GM21381 (cell line): Measurements from ENCODE around the gene GRIP2.
"Not testable (repeated sequence)": the region's sequence is repeated elsewhere in the genome, so short reads cannot be mapped to it uniquely, and the experiment has no call there.

ENCODE experiments used
- ATAC-seq: cut with Tn5 transposase; IDR thresholded peaks from one replicate; pipeline ENCODE4 v1.9.1; 2021; ENCODE audit warnings: mild to moderate bottlenecking, moderate library complexity; ENCODE audit not compliant: unreplicated experiment

Gene GRIP2

DNA sequence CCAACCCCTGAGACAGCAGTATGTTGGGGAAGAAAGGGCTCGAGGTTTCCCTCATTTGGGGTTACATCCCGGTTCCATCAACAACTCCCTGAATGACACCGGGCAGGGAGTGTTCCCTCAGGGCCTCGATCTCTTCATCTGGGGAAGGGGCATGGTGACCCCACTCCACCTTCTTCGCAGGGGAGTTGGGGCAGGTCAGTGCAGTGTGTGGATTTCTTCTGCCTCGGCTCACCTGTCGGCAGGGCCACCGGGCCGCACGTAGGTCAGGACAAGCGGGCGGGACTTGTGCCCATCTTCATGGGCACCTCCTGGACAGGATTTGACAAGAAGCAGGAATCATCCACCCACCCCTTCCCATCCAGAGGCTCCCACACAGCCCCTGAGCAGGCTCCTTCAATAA, 17.4 kb downstream of the GRIP2 start:
- ATAC-seq = no peak

DNA sequence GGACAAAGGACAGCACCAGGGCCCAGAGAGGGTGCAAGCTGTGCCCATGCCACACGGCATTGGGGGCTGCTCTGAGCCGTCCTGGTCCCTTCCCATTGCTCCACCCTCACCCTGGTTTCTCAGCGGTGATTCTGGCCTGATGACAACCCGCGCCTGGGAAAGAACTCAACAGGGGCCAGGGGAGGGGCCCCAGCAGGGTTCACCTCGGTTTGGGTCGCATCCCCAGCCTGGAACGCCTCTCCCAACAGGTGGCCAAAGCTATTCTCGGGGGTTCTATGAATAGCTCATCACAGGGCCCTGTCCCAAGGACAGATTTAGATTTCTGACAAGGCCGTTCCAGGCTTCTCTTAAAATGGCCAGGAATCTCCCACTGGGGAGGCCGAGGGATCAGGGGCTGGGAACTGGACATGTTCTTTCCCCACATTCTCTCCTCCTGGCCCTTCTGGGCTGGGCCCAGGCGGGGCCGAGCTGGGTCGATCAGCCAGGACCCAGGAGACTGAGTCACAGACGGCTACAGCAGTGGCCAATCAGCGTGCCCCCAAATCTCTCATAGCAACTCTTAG, 17.9 kb downstream of the GRIP2 start:
- no peak for ATAC-seq

DNA sequence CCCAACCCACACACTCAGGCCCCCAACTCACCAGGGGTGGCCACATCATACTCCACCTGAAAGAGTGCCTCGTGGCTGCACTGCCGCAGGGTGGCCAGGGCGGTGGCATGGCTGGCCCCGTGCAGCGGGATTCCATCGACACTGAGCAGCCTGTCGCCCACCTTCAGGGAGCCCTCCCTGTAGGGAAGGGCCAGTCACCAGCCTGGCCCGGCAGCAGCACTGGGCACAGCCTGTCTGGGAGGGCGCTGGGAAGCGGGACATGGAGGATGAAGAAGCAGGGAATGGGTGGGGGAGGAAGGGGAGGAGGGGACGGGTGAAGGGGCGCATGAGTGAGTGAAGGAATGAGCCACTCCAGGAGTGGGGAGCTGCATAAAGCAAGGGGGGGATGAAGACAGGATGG, 18.5 kb downstream of the GRIP2 start:
- ATAC-seq = no peak

DNA sequence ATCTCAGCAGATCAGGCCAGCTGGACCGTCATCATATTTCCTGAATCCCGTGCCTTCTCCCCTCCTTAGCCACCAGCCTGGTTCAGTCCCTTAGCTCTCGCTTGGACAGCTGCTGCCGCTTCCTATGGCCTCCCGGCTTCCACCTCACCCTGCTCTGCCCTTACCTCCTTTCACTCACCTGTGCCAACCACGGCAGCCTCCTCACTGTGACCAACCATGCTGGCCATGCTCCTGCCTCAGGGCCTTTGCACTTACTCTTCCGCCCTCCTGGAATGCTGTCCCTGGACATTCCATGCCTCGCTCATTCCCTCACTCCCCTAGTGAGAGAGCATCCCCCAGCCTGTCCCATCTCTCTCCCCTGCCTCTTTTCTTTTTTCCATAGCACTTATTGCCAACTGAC, 19.2 kb downstream of the GRIP2 start:
- no peak for ATAC-seq

DNA sequence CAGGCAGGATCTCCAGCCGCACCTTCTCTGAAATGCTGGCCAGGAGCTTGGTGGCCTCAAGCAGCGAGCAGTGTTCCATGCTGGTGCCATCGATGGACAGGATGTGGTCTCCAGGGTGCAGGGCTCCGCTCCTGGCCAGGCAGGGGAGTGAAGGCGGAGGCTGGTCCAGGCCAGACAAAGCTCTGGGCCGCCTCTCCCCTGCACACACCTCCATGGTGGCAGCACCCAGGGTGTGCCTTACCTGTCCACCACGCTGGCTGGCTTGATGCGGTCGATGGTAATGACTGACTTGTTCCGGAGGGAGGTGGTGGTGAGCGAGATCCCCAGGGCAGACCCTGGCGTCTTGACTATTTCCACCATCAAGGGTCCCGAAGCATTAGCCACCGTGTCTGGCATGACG, 20.0 kb downstream of the GRIP2 start:
- no peak for ATAC-seq

DNA sequence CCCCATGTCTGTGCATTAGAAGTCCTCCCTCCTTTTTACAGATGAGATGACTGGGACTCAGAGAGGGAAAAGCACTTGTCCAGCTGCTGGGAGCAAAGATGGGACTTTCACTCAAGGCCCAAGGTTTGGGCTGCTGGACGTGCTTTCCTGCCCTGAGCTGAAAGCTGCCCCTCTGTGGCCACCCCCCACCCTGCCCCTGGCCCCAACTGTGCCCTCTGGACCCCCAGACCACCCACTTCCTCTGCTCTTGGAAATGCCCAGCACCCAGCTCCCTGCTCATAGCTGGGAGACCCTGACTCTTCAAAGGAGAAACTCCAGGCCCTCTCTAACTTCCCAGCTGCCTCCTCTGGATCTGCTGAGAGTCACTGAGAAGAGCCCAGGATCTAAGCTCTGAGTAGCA, 20.7 kb downstream of the GRIP2 start:
- no peak for ATAC-seq

DNA sequence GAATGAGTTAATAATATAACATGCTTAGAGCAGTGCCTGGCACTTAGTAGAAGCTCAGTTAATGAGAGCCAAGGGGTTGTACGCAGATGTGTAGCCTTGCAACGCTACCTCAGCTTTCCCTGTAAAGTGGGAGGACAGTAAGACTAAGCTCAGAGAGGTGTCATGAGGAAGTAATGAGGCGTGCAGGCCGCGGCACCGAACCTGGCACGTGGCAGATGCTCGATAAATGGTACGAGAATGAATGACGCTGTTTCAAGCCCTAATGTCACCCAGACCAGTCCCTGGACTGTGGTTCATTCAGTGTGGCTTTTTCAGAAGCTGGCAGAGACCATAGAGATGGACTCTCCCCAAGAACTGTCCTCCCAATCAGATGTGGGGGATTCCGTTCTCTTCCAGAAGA, 21.2 kb downstream of the GRIP2 start:
- no peak for ATAC-seq

DNA sequence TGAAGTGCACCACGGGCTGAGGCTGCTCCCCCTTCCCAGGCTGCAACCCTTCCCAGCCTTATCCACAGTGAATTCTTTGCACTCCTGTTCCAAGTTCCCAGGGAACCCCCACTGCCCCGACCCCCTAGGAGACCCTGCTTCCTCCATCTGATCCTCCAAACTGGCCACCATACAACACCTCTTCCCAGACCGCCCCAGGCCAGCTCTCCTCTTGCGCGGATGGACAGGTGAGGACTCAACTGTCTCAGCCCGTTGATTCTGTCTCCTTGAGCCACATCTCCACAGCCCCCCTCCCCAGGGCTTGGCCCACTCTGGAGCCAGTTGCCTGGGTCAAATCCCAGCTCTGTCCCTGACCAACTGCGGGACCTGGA, 21.7 kb downstream of the GRIP2 start:
- ATAC-seq = no peak

DNA sequence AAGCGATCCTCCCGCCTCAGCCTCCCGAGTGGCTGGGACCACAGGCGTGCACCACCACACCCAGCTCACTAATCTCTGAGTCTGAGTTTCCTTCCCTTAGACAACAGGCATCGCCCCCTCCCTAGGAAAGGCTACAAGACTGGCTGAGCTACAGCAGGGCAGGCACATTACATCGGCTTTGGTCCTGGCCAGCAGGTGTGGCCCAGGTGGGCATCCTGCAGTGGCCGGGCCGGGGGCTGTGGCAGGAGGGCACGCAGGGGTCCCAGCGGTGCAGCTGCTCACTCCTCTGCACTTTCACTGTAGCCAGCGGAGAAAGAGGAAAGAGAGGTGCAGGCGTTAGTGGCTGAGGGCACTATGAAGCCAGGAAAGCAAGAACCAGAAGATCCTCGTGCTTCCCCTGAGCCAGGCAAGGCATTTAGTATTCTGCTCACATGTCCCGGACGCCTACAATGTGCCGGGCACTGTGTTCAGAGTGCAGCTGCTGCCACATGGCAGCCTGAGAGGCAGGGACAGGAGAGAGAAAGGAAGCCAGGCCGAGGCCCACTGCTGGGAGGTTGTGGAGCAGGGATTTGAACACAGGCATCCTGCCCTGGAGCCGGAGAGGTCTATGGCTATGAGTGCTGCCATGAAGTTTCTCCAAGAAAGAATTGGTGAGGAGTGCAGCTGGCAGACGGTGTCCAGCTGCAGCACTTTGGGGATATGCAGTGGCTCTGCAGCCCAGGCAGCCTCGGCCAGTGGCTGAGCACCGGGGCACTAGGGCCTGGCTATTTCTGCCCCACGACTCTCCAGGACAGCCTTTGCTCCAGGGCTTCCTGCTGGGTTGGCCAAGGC, 22.3 kb downstream of the GRIP2 start:
- no peak for ATAC-seq

DNA sequence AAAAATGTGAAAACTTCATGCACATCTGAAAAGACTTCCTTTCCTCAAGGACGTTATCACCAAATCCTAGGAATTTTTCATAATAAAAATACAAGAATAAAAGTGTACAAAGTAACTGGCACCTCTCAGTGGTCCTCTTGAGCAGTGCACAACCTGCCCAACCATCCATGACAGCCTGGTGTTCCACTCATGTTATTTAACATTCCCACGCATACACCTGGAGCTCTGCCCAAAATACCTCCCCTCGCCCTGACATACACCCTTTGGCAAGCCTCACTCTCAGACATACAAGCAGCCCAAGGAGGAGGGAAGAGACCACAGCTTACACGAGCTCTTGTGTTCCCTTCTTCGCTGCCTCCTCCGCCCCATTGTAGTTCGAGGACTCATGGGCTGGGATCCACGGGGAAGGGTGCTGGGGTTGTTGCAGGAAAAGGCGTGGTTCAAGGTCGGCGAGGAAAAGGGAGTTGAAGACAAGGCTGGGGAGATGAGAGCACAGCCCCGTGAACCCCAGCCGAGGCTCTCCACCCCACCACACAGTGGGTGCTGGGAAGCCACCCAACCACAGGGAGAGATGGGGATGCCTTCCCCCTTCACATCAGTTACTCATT, 23.3 kb downstream of the GRIP2 start:
- ATAC-seq = no peak

DNA sequence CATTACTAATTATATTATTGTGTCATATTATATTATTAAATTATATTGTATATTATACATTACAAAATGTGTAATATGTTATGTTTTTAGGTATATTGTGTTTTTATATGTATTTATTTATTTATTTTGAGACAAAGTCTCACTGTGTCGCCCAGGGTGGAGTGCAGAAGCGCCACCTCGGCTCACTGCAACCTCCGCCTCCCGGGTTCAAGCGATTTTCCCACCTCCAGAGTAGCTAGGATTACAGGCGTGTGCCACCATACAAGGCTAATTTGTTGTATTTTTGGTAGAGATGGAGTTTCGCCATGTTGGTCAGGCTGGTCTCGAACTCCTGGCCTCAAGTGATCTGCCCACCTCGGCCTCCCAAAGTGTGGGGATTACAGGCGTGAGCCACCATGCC, 24.6 kb downstream of the GRIP2 start:
- ATAC-seq = not testable (repeated sequence)

DNA sequence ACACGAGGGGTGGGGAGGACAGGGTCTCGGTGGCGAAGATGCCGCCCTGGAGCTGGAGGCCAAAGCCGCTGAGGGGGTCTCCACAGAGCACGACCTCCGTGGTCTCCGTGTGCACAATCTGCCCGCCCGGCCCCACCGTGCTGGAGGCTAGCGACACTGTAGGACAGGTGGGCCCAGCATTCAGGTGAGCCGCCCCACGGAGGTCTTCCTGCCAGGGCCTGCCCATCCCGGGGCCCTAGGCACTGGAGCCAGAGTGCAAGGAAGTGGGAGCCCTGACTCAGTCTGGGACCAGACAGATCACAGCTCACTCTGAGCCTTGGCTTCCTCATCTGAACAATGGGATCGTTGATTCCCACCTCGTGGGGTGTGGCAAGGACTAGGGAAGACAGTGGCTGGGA, 25.8 kb downstream of the GRIP2 start:
- no peak for ATAC-seq

DNA sequence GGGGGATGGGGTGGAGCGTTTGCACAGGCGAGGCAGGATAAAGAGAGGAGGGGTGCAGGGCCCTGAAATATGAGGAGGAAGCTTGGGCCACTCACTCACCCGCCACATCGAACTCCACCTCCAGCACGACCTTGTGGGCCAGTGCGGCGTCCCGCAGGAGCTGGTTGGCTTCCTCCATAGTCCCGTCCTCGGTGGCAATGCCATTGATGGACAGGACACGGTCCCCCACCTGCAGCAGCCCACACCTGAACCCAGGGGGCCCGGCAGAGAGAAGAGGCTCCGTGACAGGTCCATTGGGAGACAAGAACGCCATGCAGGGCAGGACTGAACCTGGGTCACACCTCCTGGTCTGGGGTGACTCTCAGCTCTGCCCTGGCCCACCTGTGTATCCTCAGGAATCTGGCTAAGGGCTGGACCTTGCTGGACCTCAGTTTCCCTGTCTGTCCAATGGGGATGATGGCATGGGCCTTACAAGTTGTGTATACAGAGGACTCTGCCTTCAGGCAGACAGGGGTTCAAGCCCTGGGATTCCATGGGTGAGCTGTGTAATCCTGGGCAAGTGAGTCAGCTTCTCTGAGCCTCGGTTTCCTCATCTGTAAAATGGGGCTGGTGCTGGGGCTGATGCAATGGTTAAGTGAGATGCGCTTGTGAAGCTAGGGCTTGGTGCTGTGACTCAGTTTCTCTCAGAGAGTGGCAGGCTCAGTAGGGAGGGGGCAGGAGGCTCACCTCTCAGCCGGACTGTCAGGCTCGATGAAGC, 26.4 kb downstream of the GRIP2 start:
- no peak for ATAC-seq

DNA sequence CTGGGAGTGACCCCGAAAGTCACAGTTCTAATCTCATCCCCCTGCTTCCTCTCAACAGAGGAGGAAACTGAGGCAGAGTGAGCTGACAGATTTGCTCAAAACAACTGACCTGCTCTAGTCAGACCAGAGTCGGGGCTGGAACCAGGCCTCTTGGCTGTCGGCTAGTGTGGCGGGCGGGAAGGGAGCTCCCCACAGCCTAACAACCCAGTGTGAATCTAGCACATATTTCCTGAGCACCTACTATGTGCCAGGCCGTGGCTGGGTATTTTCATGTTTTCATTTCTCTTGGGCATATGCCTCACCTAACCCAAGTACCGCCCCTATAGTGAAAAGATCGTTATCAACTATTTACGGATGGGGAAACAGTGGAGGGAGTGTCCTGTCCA, 27.2 kb downstream of the GRIP2 start:
- no peak for ATAC-seq

DNA sequence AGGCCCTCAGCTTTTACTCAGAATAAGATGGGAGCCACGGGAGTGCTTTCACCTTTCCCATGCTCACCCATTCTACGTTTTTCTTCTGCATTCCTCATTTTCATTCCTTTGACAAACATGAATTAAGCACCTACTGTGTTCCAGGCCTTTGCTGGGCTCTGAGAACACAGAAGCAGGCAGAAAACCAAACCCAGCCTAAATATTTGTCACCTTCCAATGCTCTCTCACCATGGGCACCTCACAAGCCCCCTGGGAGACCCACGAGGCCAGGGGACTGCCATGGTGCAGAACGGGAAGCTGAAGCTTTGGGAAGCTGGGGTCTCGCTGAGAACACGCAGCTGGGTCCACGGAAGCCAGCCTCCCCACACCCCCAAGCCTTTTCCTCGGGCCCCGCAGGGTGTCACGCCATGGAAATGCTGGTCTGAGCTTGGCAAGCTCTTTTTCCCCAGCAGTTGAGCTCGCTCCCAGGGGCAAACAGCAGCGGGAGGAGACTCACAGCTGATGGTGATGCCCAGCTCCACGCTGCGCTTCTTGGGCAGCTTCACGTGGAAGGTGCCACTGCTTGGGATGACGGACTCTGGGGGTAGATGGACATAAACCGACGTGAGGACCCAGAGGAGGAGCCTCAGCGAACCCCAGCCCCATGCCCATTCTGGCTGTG, 27.7 kb downstream of the GRIP2 start:
- ATAC-seq = no peak

DNA sequence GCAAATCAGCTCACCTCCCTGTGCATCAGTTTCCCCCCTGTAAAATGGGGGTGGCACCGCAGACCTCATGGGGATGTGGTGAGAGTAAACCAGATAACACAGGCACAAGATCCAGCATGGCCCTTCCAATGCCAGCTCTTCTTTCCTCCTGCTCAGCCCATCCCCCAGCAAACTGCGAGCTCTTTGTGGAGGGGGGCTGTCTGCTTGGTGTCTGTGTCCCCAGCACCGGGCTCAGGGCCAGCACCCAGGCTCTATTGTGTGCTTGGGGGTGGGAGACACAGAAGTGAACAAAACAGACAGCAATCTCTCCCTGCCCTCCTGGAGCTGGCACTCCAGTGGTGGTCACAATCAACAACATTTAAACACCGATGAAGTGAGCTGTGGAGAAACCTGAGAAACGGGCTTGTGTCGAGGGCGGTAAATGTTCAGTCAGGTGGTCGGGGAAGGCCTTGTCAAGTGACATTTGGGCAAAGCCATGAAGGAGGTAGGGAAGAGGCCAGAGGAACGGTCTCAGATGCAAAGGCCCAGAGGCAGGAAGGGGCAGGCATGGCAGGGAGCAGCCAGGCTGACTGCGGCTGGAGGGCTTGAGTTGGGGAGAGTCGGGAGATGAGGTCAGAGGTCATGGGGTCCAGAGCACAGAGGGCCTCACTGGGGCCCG, 28.4 kb downstream of the GRIP2 start:
- ATAC-seq = no peak

DNA sequence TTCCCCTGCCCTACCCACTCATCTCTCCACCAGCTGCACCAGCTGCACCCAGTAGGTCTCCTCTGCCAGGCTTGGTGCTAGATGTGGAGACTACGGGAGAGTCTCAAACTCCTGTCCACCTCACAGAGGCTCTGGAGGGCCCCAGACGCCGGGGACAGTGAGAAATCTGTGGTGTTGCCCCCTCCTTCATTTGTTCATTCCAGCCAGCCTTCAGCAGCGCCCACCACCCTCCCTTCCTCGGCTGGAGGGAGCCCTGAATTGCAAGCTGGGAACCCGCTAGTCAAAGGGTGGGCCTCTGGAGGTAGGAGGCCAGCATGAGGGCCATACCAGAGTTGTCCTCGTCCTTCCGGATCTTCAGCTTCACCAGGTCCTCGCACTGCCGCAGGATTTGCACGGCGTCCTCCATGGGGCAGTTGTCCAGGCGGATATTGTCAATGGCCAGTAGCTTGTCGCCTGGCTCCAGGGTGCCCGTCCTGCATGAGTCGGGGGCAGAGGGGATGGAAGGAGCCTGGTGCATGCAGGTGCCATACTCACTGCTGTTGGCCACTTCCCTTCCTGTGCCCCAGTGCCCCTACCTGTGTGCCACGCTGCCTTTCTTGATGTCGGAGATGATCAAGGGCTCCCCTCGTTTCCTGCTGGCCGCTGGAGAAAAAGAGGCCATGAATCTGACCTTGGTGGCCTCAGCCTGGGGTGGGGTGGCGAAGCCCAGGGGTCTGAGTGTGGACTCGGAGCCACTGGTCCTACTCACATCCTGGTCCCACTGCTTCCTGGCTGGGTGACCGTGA, 29.1 kb downstream of the GRIP2 start:
- ATAC-seq = no peak

DNA sequence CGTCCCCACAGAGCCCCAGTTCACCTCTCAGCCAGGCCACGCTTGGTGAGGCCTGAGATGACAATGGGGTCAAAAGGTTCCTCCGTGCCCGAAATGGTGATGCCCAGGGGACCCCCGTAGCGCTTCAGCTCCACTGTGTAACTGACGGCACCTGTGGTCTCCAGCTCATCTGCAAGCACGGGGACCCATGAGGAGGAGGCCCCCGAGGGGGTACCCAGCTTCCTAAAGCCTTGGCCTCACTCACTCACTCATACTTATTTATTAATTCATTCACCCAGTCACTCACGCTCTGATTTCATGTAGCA, 30.4 kb downstream of the GRIP2 start:
- no peak for ATAC-seq

DNA sequence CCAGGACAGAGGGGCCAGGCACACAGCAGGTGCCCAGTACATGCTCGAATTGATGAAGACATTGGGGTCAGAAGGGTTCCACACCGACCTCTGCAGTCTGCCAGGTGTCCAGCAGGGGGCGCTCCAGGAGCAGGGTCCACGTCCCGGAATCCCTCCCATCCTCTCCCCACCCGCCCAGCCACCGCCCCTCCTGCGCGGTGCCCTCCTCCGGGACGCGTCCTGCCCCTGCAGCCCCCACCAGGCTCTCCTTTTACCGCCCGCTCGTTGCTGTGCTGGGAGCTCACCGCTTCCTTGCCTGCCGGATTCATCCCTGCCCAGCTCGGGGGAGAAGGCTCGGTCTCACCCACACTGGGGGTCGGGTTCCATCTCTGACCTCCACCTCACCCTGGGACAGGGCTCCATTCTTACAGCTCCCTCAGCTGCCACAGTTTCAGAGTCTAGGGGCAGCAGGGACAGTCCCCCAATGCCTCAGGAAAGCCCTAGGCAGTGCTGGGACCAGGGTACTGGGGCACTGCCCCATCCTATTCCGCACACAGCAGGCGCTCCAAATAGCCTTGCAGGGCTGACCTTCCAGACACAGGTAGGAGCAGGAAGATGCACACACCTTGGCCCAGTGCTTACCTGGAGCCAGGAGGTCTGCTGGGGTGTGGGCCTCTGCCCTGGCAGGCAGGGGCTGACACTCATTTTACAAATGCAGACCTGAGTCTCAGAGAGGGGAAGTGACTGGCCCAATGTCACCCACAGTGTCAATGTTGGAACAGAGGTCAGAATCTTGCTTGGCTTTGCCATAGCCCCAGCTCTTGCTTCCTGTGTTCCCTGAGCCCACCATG, 31.0 kb downstream of the GRIP2 start:
- peak; percentile 55 for ATAC-seq
